Neural cell (in vitro differentiated cells): ENCODE data around the gene NKAIN4.

Experiments
- EP300 ChIP-seq: fragments of 450-650 bp; conservative IDR thresholded peaks from 2 replicates; pipeline ENCODE4 v1.6.1; 2014; ENCODE audit warnings: antibody characterized with exemption, mild to moderate bottlenecking, moderate library complexity; ENCODE audit not compliant: poor library complexity, severe bottlenecking
- POLR2AphosphoS5 ChIP-seq: IDR thresholded peaks from 2 replicates; pipeline ENCODE4 v1.6.1; 2012
- RAD21 ChIP-seq: fragments of 450-650 bp; conservative IDR thresholded peaks from 2 replicates; pipeline ENCODE4 v1.6.1; 2014; ENCODE audit warnings: antibody characterized with exemption, mild to moderate bottlenecking, moderate library complexity
- TAF1 ChIP-seq: IDR thresholded peaks from 2 replicates; pipeline ENCODE4 v1.6.1; 2012; ENCODE audit warnings: low read depth

DNA sequence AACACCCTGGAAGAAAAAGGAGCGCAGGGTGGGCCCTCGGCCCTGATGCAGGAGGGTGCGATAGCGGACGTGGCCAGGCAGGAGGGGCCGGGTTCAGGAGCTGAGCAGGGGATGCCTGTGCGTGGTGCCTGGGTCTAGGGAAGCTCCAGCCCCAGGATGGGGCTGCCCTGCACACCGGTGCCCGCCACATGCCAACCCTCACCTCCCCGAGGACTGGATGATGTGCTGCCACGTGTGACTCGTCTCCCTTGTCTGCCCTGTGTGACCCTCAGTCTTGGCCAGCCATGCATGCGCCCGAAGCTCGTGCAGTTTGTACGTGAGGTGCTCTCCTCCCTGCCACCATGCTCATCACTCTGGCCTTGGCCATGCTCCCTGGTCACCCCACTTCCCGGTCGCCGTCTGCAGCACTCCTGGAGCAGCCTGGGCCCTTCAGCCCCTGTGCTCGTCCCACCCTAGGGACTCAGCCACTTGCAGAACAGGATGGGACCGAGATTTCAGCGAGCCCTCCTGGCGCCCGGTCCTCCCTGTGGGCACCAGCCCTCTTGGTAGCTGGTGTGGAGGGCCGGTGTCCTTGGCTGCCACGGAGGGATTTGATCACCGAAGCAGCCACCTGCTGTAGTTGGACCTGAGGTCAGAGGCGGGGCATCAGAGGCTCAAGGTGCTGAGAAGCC is 34.5 kb upstream of the NKAIN4 start:
- TF ChIP-seq TAF1 (no peak), EP300 (no peak), POLR2AphosphoS5 (no peak), RAD21 (no peak)
